Purkinje cell (primary cell): ENCODE measurements around the gene ZNF497. TPM values are rescaled to one million over a fixed set of nuclear protein-coding genes. Genes with fewer than 3 reads are reported as not detected.

ENCODE experiments used
- polyA plus RNA-seq: library from polyadenylated mRNA; unstranded; fragments of >200 nt; fragmentation: Nextera tagmentation; gene quantifications from 2 replicates; pipeline ENCODE4 v1.2.1, GENCODE V29; 2014

The ZNF497 gene
- 0.09 and 0.14 TPM in 2 replicates for polyA plus RNA-seq

DNA sequence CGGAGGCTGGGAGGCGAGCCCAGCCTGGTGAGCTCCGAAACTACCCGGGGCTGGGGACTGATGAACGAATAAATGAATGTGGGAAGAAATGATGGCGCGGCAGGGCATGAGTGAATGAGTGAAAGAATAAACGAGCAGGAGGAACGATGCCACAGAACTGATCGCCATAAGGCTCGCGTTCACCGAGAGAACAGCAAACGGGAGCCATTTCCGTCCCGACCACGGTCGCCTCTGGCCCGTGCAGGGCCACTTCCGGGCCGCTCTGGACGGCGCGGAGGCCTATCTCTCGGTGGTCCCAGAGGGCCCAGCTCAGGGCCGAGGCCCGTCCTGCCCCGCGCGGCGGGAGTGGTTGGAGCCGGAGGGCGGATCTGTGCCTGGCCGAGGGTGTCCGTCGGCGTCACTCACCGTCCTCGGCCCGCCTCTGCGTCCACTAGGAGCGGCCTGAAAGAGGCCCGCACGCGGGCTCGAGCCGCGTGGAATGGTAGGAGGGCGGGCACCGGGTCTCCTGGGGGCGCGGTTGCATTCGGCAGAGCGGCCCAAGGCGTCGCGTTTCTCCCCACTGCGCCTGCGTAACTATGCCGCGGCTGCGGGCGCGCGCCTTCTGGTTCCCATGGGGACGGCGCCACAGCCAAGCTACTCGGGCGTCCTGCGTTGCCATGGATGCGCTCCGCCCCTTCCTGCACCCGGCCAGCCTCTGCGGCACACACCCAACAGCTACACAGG, at the start of gene ZNF497:
Gene ZNF497 (minus strand): TSS at position 480 of the 723 bp plus-strand sequence. CDS start 5,116 bp downstream, outside the sequence.

DNA sequence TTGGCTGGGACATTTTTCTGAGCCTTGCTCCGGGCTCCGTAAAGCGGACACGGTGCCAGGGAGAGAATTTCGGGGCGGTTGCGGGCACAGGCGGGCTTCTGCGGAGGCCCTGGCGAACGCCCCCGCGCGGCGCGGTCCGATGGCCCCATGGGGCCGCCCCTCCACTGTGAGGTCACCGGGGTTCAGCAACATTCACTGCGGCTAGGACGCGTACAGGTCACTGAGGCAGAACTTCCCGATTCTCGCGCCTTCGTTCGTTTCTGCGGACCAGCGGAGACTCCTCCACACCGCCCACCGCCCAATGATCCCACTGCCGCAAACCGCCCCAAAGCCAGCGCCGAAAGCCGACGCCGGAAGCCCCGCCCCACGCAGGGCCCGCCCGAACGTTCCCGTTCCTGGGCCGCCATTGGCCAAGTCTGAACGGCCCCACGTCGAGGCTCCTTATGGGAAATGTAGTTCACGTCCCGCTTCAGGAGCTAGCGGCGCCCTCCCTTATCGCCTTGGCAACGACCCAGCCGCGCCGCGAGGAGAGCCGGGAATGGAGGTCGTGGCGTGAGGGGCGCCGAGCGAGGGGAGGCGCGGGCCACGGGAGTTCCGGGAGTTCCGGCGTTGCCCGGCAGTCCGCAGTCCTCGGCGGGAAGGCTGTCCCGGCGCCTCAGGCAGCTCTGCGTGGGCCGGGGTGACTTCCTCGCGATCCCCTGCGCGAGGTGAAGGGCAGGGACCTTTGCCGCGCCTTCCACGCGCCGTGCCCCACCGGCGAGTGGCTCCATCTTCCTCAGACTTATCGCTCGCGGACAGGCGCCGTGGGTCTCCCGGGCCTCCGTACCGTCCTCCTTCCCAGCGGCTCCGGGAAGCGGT, 45.8 kb upstream of the ZNF497 start, which contains the start of gene ZNF584:
Gene ZNF584 (plus strand): TSS at position 498 of the 858 bp plus-strand sequence. CDS start 499 bp downstream, outside the sequence.

DNA sequence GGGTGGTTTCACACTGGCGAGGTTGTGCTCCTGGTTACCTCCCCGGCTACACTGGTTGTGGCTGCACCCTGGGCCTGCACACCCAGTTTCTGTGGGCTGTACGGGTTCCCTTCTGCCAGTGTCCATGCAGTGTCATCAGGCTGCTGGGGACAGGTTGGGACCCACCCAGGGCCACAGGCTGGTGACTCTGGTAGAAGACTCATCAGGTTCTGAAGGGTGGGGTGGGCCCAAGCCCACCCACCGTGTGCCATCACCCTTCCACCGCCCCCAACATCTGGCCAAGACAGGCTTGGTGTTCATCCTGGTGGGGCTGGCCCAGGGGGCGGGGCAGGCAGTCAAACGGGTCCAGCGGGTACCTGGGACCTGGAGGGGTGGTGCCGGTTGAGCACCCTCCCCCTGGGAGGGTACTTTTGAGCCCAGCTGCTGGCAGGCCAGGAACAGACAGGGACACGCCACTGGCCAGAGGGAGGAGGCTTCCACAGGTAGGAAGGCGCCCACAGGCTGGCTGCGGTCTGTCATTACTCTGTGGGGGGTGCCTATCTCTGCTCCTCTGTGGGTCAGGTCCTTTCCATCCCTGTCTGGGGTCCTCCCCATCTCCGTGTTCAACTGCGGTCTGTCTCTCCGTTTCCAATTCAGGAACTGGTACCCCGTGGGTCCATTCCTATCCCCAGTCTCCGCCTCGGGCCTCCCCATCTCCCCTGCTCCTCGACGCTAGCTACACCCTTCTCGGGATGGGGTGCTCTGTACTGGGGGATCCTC, 32.8 kb upstream of the ZNF497 start, which contains the start of gene RNF225:
Gene RNF225 (plus strand): TSS at position 437 of the 759 bp plus-strand sequence. CDS start 434 bp downstream, outside the sequence.

DNA sequence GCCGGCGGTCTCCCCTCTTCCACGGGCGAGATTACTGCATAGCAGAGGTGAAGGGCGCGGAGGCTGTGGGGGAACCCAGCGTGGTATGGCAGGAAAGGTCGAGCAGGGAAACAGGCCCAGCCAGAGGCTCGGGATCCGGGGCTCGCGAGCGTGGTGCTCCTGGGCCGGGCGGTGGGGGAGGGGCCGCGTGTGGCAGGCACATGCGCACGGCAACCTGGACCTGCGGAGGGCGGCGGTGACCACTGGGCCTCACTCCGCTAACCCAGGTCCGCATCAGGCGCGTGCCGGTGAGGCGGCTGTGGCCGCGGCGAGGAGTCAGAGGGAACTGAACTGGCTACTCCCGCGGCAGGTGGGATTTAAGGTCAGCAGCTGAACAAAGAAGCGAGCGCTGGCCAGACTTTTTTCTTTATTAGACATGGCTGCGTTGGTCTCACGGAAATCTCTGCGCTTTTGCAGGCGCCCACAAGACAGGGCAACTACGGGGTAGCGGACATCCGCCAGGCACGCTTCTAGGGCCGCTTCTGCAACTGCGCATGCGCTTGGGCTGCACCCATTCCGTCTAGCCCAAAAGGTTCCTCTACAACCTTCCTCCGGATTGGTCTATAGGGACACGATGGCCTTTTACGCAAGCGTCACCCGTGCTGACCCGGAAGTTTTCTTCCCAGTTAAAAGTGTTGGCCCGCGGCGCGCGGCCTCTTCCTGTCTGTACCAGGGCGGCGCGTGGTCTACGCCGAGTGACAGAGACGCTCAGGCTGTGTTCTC, 24.2 kb upstream of the ZNF497 start, which contains the start of gene RPS5:
Gene RPS5 (plus strand): TSS at position 694 of the 762 bp plus-strand sequence. CDS start 869 bp downstream, outside the sequence.

DNA sequence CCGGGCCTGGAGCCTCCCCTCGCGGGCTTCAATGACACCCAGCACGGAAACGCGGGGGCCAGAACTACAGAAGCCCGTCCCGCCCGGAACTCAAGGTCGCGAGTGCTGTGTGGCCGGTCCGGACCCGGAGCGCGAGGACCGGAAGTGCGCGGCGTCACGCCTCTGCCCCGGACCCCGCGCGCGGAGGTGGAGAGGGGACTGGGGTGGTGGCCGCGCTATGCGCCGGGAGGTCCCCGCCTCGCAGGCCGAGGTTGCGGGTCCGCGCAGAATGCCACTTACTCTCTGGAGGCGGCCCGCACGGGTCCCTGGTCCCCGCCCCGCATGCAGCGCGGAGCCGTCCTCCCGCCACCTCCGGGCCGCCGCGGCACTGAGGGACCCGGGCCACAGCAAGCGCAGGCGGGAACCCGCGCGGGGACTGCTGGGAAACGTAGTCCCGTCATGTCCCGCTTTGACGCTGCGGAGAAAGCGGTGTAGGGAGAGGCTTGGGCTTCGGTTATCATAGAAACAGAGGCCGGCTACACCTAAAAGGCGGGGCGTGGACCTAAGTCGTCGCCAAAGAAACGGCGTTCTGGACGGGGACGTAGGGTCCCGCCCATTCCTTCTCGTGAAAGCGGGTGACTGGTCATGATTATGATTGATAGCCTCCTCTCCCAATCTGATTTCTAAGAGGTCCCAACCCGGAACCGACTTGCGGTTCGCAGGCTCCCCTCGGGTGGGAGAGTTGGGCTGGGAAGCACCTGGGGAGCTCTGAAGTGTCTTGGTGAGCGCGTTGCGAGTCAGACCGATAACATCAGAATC, 18.3 kb upstream of the ZNF497 start, which contains the start of gene ZNF837:
Gene ZNF837 (minus strand): TSS at position 369 of the 798 bp plus-strand sequence. CDS start 11,698 bp downstream, outside the sequence.

DNA sequence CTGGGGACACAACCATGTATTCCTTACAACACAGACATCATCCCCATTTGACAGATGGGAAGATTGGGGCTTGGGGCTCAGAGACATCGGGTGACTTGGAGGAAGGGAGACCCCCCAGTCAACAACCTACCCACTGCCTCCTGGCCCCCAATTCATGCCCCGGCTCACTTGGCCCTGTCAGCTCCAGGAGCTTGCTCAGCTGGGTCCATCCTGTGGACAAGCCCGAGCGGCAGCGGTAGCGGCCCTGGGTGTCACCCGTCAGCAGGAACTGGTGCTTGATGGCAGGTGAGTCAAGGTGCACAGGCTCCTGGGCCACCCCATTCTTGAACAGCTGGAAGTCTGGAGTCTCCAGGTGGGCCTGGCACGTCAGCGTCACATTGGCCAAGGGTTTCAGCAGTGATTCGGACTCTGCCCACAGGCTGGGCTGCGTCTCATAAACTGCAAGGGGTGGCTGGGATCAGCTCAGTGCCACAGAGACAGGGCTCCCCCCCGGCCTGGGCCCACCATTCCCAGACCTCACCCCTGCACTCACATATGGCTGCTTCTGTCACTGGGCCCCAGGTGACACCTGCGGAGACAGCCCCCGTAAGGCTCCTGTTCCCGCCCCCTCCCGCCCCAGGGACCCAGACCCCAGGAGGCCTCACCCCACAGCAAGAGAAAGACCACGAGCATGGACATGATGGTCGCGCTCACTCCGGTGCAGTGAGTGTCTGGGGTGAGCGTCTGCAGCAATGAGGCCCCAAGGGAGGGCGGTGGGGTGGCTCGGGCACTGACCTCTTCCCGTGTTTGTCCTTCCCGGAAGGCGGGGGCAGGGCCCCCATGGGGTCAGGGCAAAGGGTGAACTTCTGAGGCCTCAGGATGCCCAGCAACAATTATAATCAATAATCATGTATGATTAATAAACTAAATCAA, 9.5 kb downstream of the ZNF497 start, which contains the start of gene A1BG:
Gene A1BG (minus strand): TSS at position 733 of the 912 bp plus-strand sequence. CDS start 55 bp downstream, at position 678.

DNA sequence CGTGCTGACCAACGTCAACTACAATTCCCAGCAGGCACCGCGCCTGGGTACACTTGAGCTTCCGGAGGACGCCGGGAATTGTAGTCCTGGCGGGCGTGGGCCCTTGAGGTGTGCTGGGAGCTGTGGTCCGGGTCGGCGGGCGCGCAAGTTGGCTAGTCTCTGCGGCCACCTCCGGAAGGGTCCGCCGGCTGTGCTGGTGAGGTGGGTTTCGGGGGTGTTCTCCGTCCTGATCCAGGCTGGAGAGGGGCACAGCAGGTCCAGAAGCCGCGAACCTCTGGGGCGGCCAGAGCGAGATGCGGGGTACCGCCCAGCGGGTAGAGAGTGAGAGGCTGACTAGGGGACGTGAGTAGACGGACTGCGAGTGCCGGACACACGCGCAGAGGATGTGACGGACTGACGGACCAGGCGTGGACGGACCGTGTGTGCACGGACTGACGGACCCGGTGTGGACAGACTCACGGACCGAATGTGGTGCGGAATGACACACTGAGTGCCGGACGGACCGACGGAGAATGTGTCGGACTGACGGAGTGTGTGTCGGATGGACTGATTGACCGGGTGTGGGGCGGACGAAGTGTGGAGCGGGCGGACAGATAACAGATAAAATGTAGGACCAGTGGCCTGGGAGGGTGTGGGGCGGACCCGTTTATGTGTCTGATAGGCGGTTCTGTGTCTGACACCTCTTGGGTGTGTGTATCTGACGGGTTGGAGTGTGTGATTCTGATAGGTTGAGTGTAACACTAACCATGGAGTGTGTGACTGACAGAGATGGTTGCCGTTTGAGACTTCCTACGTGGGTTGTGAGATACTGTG, 35.4 kb downstream of the ZNF497 start, which contains the start of gene ZSCAN22:
Gene ZSCAN22 (plus strand): TSS at position 81 of the 813 bp plus-strand sequence. CDS start 7,809 bp downstream, outside the sequence.

DNA sequence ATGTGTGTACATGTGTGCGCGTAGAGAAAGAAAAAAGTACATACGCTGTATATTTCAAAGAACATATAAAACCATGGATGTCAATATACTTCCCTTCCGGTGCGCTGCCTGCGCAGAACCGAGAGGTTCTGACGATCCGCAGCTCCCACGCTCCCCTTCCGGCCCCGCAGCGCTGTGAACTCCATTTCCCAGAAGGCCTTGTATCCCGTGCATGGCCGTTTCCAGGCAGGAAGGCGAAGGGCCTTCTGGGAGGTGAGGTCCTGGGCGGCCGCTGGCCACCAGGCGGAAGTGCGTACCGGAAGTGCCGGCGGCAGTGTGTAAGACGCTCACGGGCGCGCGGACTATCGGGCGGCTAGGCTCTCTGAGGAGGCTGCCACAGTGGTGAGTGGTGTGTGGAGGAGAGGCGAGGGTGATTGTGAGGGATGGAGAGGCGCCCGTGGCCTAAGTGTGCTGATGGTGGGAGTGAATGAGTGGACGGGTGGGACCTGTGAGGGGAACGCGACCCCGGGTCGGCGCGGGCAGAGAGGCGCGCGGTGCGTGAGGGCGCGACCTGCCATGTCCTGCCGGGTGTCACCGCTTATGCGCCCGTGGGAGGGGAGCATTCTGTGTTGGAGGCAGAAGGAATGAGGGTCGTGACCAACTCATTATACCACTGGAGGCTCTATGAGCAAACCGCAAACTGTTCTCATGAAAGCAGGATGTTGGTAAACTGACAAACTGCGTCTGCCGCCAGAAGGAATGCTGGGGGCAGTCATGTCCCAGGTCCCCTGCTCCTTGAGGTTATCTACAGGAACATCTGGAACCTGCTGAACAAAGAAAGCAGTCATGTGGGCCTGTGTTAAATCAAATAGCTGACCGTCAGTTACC, 57.3 kb downstream of the ZNF497 start, which contains the start of gene ERVK3-1:
Gene ERVK3-1 (plus strand): TSS at position 313 of the 867 bp plus-strand sequence. CDS start 6,792 bp downstream, outside the sequence.

Other genes starting within 250 kb of the ZNF497 start
- gene ZNF329, start 212.0 kb downstream of the ZNF497 start, polyA plus RNA-seq, result 2.5 and 2.9 TPM in 2 replicates
- 4.2 and 9.0 TPM in 2 replicates for gene ZNF274, start 179.7 kb downstream of the ZNF497 start, polyA plus RNA-seq
- 18.3 and 31.5 TPM in 2 replicates for gene ZNF544, start 133.8 kb downstream of the ZNF497 start, polyA plus RNA-seq
- 0.55 and 1.3 TPM in 2 replicates for gene ZNF8, start 83.8 kb downstream of the ZNF497 start, polyA plus RNA-seq
- 113 and 115 TPM in 2 replicates for gene ERVK3-1, start 57.4 kb downstream of the ZNF497 start, polyA plus RNA-seq
- gene ZSCAN22, start 35.8 kb downstream of the ZNF497 start, polyA plus RNA-seq, result 0.51 TPM in 1 of 2 replicates, not detected in the other
- gene A1BG, start 9.3 kb downstream of the ZNF497 start, polyA plus RNA-seq, result 0.66 TPM in 1 of 2 replicates, not detected in the other
- not detected in 2 replicates for gene ZNF837, start 18.3 kb upstream of the ZNF497 start, polyA plus RNA-seq
- 419 and 449 TPM in 2 replicates for gene RPS5, start 24.5 kb upstream of the ZNF497 start, polyA plus RNA-seq
- gene RNF225, start 32.9 kb upstream of the ZNF497 start, polyA plus RNA-seq, result not detected in 2 replicates
- gene ZNF584, start 45.9 kb upstream of the ZNF497 start, polyA plus RNA-seq, result 3.9 and 8.9 TPM in 2 replicates
- 1.0 and 2.4 TPM in 2 replicates for gene ZNF132, start 77.4 kb upstream of the ZNF497 start, polyA plus RNA-seq
- gene ZNF324B, start 88.9 kb upstream of the ZNF497 start, polyA plus RNA-seq, result 0.07 TPM in 1 of 2 replicates, not detected in the other
- gene ZNF324, start 104.3 kb upstream of the ZNF497 start, polyA plus RNA-seq, result 0.94 and 2.4 TPM in 2 replicates
- gene ZNF446, start 113.6 kb upstream of the ZNF497 start, polyA plus RNA-seq, result 1.5 and 2.1 TPM in 2 replicates
- 36.9 and 41.6 TPM in 2 replicates for gene SLC27A5, start 149.2 kb upstream of the ZNF497 start, polyA plus RNA-seq
- 0.29 and 0.50 TPM in 2 replicates for gene ZBTB45, start 157.1 kb upstream of the ZNF497 start, polyA plus RNA-seq
- gene TRIM28, start 181.3 kb upstream of the ZNF497 start, polyA plus RNA-seq, result 25.8 and 31.4 TPM in 2 replicates
- gene CHMP2A, start 192.4 kb upstream of the ZNF497 start, polyA plus RNA-seq, result 210 and 234 TPM in 2 replicates
- gene UBE2M, start 195.9 kb upstream of the ZNF497 start, polyA plus RNA-seq, result 6.2 and 12.5 TPM in 2 replicates
- gene MZF1, start 210.6 kb upstream of the ZNF497 start, polyA plus RNA-seq, result 1.3 and 2.5 TPM in 2 replicates